Ovary (tissue), 3 donors: Measurements from ENCODE around the gene TRAPPC5.

ENCODE experiments used
- CTCF ChIP-seq, 3 donors: fragments of 450-650 bp in 2 of 3; fragments of 200-600 bp in 1 of 3; IDR thresholded peaks; one replicate each; pipeline versions ENCODE4 v1.5.1 to v1.8.0; 2016 to 2022; ENCODE audit warnings: antibody characterized with exemption in 3 of 3, mild to moderate bottlenecking in 1 of 3
- POLR2A ChIP-seq: fragments of 450-650 bp; IDR thresholded peaks from one replicate; pipeline ENCODE4 v1.6.1; 2017; ENCODE audit warnings: antibody characterized with exemption, mild to moderate bottlenecking, moderate library complexity
- donor health status: DM: no; HTN: no; CAD: no.

GRCh38 chr19:7657131-7657751 lies 23.4 kb upstream of the TRAPPC5 start:
- TF ChIP-seq CTCF (IDR thresholded peaks at IDR 0.05) (no peak), POLR2A (no peak)
